Fibroblast of skin of right biceps (primary cell): ENCODE measurements around the gene TEX2.
"Not testable (repeated sequence)": the region's sequence is repeated elsewhere in the genome, so short reads cannot be mapped to it uniquely, and the experiment has no call there.

Source experiments
- DNase-seq: peaks from one replicate; pipeline ENCODE4 v3.0.0-alpha.2; 2013

Gene TEX2

DNA sequence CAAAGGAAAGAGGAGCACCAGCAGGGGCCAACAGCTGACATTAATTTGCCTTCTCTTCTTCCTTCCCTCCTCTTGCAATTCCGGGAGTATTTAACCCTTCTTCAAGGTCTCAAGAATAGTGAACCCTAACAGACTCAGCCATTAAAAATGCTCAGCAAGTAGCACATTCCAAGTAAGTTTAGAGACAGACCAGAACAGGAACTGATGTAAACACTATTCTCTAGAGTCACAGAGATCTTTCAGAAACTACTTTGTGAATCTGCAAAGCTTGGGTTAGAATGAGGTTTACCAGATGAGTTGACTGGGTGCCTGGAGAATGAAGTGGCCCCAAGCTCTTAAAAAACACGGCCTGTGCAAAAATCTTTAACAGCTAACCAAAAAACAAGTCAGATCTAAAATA lies 50.9 kb downstream of the TEX2 start:
- DNase-seq = peak; percentile 78

GRCh38 chr17:64209983-64210382 lies 53.1 kb downstream of the TEX2 start:
- no peak for DNase-seq

DNA sequence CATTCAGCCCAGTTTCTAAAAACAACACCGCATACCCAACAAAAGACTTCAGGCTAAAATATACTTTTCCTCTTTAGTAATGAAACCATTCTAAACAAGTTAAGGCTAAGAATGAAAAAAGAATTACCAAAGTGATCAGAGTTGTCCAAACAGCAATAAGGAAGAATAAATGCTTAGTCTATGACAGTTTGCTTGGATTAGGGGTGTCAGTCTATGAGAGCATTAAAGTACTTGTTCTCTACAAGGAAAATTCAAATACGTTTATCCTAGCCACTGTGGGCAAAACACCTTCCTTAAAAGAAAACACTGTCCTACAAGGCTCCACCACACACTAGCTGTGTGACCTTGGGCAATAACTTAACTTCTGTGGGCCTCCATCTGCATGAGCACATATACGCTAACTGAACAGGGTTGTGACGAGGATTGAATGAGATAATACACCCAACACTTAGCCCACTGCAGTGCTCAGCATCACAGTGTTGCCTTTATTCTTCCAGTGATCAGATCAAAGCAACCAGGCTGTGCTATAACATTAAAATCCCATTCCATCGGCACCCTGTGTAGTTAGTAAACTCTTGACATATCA lies 53.6 kb downstream of the TEX2 start:
- no peak for DNase-seq

GRCh38 chr17:64208656-64209055 lies 54.4 kb downstream of the TEX2 start:
- not testable (repeated sequence) for DNase-seq

- no peak for DNase-seq
Observed at GRCh38 chr17:64205804-64206203, 57.3 kb downstream of the TEX2 start.

DNA sequence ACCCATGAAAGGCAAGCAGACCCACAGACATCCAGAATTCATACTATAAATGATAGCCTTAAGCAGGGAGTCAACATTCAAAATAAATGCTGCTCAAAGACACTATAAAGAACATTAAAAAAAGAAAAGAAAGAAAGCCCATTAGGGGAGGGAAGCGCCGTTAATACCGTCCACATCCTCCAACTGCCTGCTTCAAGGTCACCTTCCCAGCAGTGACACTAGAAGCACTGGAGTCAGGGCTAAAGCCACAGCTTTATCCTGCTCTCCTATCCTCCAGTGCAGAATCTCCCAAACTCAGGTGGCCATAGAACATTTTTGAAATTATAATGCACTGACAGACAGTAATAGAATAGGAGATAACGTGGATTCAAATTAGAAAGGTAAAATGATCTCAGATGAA lies 59.4 kb downstream of the TEX2 start:
- DNase-seq = no peak

DNA sequence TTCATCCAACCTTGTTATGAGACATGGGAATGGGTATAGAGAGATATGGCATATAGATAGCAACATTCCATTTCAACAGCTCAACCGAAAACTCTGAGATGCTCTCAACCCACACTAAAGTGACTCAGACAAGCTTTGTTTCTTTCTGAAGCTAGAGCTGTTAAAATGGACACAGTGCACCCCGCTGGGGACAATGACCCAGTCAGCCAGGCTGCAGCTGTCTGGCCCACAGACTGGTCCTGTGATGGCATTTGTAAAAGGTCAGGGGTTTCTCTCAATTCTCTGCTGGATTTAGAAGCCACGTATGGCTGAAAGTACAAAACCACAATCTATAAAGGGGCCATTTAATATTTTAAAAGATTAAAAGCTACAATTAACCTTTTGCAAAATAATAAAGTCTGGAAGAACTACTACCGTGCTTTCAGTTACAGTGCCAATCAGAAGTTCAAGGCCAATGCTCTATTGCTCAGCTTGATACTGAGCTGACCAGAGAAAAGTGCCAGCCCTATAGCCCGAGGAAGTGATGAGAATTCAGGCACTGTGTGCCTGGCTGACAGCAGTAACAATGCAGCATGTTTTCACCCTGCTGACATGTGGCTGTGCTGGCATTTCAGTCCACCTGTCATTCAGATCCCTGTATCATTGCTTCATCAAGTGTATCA lies 60.2 kb downstream of the TEX2 start:
- DNase-seq = peak; percentile 77

DNA sequence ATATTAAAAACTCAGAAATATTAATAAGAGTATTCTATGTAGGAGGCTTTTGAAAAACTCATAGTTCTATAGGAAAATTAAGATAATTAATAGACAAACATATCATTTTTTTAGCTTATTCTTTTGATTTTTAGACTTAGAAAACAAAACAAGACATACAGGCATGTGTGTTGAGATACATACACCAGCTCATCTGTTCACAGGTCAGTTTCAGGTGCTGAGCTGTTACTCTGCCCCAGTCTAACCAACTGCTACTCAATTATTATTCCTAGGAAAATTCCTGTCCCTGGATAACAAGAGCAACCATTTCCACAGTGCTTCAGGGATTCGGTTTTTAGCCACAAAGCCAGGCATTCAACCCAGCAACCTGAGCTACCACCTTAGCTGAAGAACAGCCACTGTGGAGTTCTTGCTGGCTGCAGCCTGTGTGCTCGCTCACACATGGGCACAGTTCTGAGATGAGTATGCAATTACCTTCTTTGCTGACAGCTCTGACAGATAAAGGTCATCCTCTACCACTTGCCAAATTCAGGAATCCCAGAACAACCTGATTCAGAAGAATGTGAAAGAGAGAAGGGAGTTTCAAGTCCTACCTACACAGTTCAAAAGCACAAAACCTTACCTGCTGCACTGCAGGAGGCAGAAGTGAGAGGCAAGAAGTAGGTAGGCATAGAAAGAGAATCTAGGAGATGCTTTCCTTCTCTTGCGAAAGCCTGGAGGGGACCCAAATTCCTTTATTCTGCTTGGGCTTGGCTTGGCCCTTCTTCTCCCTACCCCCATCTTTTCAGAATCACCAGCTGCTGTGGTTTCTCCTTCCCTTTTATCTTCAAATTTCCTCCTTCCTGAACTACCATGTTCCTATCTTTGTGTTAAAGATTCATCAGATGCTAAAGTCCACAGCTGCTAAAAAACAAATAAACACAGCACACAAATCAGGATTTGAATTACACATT lies 62.7 kb downstream of the TEX2 start:
- DNase-seq = peak; percentile 57

GRCh38 chr17:64198331-64199090 lies 64.5 kb downstream of the TEX2 start:
- no peak for DNase-seq

DNA sequence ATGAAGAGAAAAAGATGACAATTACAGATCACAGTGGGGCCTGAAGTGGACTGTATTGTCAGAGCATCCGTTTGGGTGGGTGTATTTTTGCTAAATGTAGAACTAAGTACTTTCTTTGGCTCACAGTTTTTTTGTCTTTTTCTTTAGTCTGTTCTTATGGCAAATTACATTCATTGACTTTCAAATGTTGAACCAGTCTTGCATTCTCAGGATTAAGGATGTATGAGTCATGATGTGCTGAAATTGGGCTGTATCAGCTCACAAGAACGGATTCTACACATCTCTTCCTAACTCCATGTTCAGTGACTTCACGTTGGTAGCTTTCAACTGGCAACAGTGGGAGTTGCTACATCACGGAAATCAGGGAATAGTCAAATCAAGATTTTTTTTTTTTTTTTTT lies 66.5 kb downstream of the TEX2 start:
- peak; percentile 83 for DNase-seq

DNA sequence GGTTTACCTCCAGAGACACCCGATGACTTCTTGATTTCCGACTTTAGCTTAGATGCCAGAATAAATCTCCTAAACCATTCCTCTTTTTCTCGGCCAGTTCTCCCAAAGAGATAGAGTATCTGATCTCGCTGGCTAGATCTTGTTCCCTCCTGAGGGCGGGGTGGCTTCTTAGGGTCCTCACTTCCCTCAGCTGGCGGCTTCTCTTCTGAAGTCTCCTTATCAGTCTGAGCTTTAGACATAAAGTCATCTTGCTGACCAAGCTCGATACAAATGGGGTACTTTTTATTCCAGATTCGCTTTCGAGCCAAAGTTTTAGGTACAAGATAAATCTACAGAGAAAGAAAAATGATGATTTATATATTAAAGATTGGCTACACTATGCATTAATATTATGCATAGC lies 69.5 kb downstream of the TEX2 start:
- DNase-seq = no peak

DNA sequence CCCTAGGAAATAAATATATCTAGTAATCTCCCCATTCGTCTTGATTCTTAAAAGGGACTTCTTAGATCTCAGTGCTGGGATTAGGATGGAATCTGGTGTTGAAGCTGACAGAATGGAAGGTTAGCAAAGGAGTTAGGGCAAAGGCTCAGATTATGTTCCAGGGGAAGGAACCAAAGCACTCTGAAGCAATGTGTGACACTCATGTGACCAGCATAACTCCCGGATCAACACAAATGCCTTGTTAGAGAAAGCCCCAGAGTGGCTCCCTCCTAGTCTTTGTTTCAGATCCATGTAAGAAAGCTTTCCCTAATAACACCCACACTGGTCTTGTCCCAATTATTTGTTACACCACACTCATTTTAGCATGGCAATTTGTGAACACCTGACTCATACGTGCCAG lies 70.5 kb downstream of the TEX2 start:
- no peak for DNase-seq

- no peak for DNase-seq
Observed at GRCh38 chr17:64190472-64190871, 72.6 kb downstream of the TEX2 start.

GRCh38 chr17:64188088-64188487 lies 75.0 kb downstream of the TEX2 start:
- no peak for DNase-seq

GRCh38 chr17:64187093-64187895 lies 75.8 kb downstream of the TEX2 start:
- no peak for DNase-seq

- no peak for DNase-seq
Observed at GRCh38 chr17:64186171-64187092, 76.6 kb downstream of the TEX2 start.

GRCh38 chr17:64185557-64185956 lies 77.5 kb downstream of the TEX2 start:
- DNase-seq = not testable (repeated sequence)

GRCh38 chr17:64185101-64185500 lies 78.0 kb downstream of the TEX2 start:
- no peak for DNase-seq

- DNase-seq = peak; percentile 80
Observed at GRCh38 chr17:64183815-64184214, 79.2 kb downstream of the TEX2 start.

GRCh38 chr17:64182325-64183012 lies 80.6 kb downstream of the TEX2 start:
- DNase-seq = no peak
